Stimulated activated CD4-positive, alpha-beta T cell treated with anti-CD3 and anti-CD28 coated beads, TNF-alpha, amount 100 ng/mL, for 1 hour (primary cell): ENCODE data around the gene DOCK2.

Source experiments
- DNase-seq, 3 donors: peaks; one replicate each; pipeline ENCODE4 v3.0.0-alpha.2; 2020; ENCODE audit warnings: low read depth in 3 of 3, low spot score in 1 of 3

The DOCK2 gene

GRCh38 chr5:170025853-170026252 is 388.8 kb downstream of the DOCK2 start:
- DNase-seq: no peak

GRCh38 chr5:170028124-170028523 is 391.0 kb downstream of the DOCK2 start:
- DNase-seq: no peak

- no peak for DNase-seq
These were observed 397.2 kb downstream of the DOCK2 start for GRCh38 chr5:170034231-170034630.

GRCh38 chr5:170038241-170038640 is 401.2 kb downstream of the DOCK2 start:
- no peak for DNase-seq

GRCh38 chr5:170039830-170040229 is 402.8 kb downstream of the DOCK2 start:
- DNase-seq: no peak

GRCh38 chr5:170046241-170046640 is 409.2 kb downstream of the DOCK2 start:
- DNase-seq: no peak

- no peak for DNase-seq
These were observed 412.6 kb downstream of the DOCK2 start for GRCh38 chr5:170049713-170050112.

GRCh38 chr5:170053896-170054295 is 416.8 kb downstream of the DOCK2 start:
- no peak for DNase-seq

- DNase-seq: no peak
These were observed 418.5 kb downstream of the DOCK2 start for GRCh38 chr5:170055606-170056005.

GRCh38 chr5:170056561-170057267 is 419.6 kb downstream of the DOCK2 start:
- no peak for DNase-seq

GRCh38 chr5:170057311-170057710 is 420.2 kb downstream of the DOCK2 start:
- no peak for DNase-seq

GRCh38 chr5:170059221-170059620 is 422.1 kb downstream of the DOCK2 start:
- no peak for DNase-seq

- DNase-seq: no peak
These were observed 430.1 kb downstream of the DOCK2 start for GRCh38 chr5:170067152-170067551.

- DNase-seq: no peak
These were observed 430.6 kb downstream of the DOCK2 start for GRCh38 chr5:170067574-170068170.

- DNase-seq: no peak
These were observed 432.4 kb downstream of the DOCK2 start for GRCh38 chr5:170069512-170069911.

- DNase-seq: peak in 1 of 3 donors; percentile 5
These were observed 433.7 kb downstream of the DOCK2 start for GRCh38 chr5:170070556-170071412.

GRCh38 chr5:170071748-170072147 is 434.7 kb downstream of the DOCK2 start:
- DNase-seq: no peak

- DNase-seq: no peak
These were observed 438.6 kb downstream of the DOCK2 start for GRCh38 chr5:170075696-170076095.

GRCh38 chr5:170076211-170076610 is 439.1 kb downstream of the DOCK2 start:
- no peak for DNase-seq

- no peak for DNase-seq
These were observed 439.7 kb downstream of the DOCK2 start for GRCh38 chr5:170076739-170077138.

GRCh38 chr5:170077526-170077925 is 440.5 kb downstream of the DOCK2 start:
- no peak for DNase-seq

- DNase-seq: no peak
These were observed 441.4 kb downstream of the DOCK2 start for GRCh38 chr5:170078458-170078857.
